EH (cell line): ENCODE measurements around the gene LTBR.
"Not testable (repeated sequence)": the region's sequence is repeated elsewhere in the genome, so short reads cannot be mapped to it uniquely, and the experiment has no call there.

Experiments
- DNase-seq: peaks from one replicate; pipeline ENCODE4 v3.0.0-alpha.2; 2015; ENCODE audit warnings: low read depth

Gene LTBR

GRCh38 chr12:6383572-6384498, at the start of gene LTBR:
LTBR (plus strand) TSS chr12:6384162; CDS start chr12:6384359, 197 bp downstream.
- peak; percentile 96 for DNase-seq

DNA sequence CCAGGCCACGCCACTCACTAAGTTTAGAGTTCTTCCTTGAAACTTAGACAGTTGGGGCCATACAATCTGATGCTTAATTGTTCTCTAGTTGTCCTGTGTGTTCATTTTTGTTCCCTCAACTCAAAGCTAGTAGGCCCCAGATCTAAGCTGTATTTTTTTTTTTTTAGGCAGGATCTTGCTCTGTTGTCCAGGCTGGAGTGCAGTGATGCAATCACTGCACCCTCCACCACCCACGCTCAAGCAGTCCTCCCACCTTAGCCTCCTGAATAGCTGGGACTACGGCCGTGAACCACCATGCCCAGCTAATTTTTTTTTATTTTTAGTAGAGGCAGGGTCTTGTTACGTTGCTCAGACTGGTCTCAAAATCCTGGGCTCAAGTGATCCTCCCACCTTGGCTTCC, 49.6 kb upstream of the LTBR start:
- no peak for DNase-seq

DNA sequence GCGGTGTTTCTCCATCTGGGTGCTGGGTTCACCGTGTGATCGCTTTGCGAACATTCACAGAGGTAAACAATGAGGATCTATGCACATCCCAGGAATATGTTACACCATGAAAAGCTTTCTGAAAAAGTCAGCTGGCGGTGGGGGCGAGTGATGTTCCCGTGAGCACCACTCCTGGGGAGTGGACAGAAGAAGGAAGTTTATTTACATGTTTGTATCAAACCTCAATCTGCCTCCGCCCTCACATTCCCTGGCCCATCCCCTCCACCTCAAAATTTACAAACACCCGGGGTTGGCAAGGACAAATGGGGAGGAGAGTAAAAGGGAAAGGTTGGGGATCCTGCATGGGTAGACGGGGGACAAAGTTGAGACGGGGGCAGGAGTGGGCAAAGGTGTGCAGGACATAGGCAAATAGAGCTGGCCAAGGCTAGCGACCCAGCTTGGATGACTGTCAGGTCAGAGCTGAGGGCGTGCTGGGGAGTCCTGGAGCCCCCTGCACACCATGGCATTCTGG, 49.0 kb upstream of the LTBR start:
- no peak for DNase-seq

- DNase-seq: peak; percentile 88
Measured at GRCh38 chr12:6335451-6336078, 48.4 kb upstream of the LTBR start.

- DNase-seq: peak; percentile 100
Measured at GRCh38 chr12:6336079-6336888, 47.7 kb upstream of the LTBR start.

- DNase-seq: peak; percentile 35
Measured at GRCh38 chr12:6336889-6337853, 46.8 kb upstream of the LTBR start.

- no peak for DNase-seq
Measured at GRCh38 chr12:6337958-6338433, 46.0 kb upstream of the LTBR start.

DNA sequence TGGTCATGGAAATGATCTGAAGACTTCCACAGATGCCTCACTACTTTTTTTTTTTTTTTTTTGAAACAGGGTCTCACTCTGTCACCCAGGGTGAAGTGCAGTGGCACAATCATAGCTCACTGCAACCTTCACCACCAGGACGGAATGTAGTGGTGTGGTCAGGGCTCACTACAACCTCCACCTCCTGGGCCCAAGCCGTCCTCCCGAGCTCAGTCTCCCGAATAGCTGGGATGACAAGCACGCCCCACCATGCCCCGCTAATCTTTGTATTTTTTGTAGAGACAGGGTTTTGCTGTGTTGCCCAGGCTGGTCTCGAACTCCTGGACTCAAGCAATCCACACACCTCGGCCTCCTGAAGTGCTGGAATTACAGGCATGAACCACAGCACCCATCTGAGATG, 45.4 kb upstream of the LTBR start:
- not testable (repeated sequence) for DNase-seq

GRCh38 chr12:6338955-6339354, 45.0 kb upstream of the LTBR start:
- no peak for DNase-seq

- DNase-seq: peak; percentile 91
Measured at GRCh38 chr12:6340032-6340638, 43.8 kb upstream of the LTBR start.

DNA sequence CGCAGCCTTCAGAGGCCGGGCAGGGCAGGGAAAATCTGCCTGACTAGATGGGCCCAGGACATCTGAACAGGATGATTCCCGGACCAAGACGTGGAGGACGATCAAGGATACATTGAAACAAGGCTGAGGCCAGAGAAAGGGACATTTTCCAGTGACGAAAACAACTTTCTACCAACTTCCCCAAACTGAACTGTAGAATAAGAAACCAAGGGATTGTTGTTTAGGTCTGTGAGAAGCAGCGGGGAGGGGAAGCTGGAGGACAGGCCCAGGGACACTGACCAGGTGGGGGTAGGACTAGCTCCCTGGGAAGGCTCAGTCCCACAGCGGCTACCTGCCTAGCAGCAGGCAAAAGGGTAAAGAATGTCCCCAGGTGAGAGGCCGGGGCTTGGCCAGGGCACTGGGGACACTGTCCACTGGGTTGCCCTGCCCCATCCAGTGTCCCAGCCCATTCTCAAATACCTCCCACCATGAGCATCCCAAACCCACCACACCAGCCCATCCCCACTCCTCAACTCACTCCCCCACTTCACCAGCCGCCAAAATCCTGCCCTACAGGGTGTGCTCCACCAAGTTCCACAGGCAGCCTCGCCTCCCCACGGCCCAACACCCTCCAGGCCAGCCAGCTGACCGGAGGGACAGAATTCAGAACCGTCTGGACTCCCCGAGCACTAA, 43.1 kb upstream of the LTBR start:
- DNase-seq: no peak

DNA sequence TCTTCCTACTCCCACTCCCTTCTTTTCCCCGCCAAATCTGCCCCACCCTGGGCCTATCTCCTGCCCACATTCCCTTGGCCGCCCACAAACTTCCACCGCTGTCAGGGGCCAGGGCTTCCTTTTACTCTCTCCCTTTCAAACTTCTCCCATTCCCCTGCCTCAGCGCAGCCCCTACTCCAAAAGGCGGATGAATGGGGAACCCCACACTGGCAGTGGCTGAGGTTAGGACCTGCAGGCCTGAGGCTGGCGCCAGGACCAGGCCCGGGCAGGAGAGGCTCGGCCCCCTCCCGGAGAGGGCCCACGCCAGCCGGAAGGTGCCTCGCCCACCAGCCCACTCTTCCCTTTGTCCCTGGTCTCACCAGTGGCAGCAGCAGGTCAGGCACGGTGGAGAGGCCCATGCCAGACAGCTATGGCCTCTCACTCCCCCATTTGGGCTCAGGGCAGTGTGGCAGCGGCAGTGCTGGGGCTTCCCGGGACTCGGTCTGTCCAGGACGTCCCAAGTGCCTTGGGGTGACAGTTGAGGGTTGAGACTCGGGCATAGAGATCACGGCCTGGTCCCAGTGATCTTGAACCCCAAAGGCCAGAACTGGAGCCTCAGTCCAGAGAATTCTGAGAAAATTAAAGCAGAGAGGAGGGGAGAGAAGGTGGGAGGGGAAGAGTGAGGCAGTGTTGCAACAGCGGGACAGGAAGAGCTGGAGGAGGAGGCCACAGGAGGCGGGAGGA, 42.4 kb upstream of the LTBR start, which contains the start of gene TNFRSF1A:
TNFRSF1A (minus strand) TSS at position 660 of the 723 bp plus-strand sequence; CDS start at position 398, 262 bp downstream.
- peak; percentile 88 for DNase-seq

GRCh38 chr12:6342140-6342889, 41.6 kb upstream of the LTBR start:
- DNase-seq: no peak

- DNase-seq: no peak
Measured at GRCh38 chr12:6343518-6343917, 40.4 kb upstream of the LTBR start.

GRCh38 chr12:6344101-6344660, 39.8 kb upstream of the LTBR start:
- not testable (repeated sequence) for DNase-seq

GRCh38 chr12:6345319-6346091, 38.5 kb upstream of the LTBR start:
- DNase-seq: peak; percentile 96

GRCh38 chr12:6346235-6346832, 37.6 kb upstream of the LTBR start:
- DNase-seq: no peak
